AG04450 (cell line): ENCODE measurements around the gene PTGS1. TPM values are rescaled to one million over a fixed set of nuclear protein-coding genes. Genes with fewer than 3 reads are reported as not detected.

Source experiments
- CTCF ChIA-PET: fragments of 300-600, 350-600 bp; formaldehyde crosslinking; extraction: SDS; loops from one replicate; lab custom pipeline; 2022; ENCODE audit warnings: antibody characterized with exemption, inconsistent platforms; lab: Charles Lee
- POLR2A ChIA-PET: fragments of 350-600 bp; formaldehyde crosslinking; extraction: SDS; loops from one replicate; lab custom pipeline; 2021; ENCODE audit warnings: antibody characterized with exemption, inconsistent platforms; lab: Yijun Ruan, JAX
- DNase-seq: peaks from one replicate; pipeline ENCODE4 v3.0.0-alpha.2; 2011; ENCODE audit warnings: low read depth, low spot score
- H3K27ac ChIP-seq: one replicate; pipeline ENCODE4 v1.5.1; 2012; ENCODE audit warnings: low read depth, low read length, control low read depth
- H3K27me3 ChIP-seq: one replicate; pipeline ENCODE4 v1.6.0; 2012; ENCODE audit warnings: low read length; ENCODE audit not compliant: control insufficient read depth, insufficient read depth
- H3K4me3 ChIP-seq: 2 replicates; pipeline ENCODE4 v1.5.1; 2011; ENCODE audit warnings: mild to moderate bottlenecking, low read depth, low read length, control low read depth
- H3K9me3 ChIP-seq: 2 replicates; pipeline ENCODE4 v1.5.1; 2012; ENCODE audit warnings: low read length; ENCODE audit not compliant: control insufficient read depth, insufficient read depth
- CTCF ChIP-seq: IDR thresholded peaks from 2 replicates; pipeline ENCODE4 v1.5.1; 2011; ENCODE audit warnings: low read depth, low read length, control low read depth, inconsistent platforms
- polyA plus RNA-seq: library from polyadenylated mRNA; depleted of rRNA; stranded (reverse); fragments of >200 nt; gene quantifications from 2 replicates; pipeline ENCODE4 v1.2.3, GENCODE V29; 2011

Gene PTGS1
- polyA plus RNA-seq, 1 experiment, result 83.1 TPM

GRCh38 chr9:122338536-122338935 lies 32.3 kb upstream of the PTGS1 start:
- DNase-seq, result no peak
- Histone ChIP-seq H3K4me3 (no peak overlapping the region), H3K9me3 (no peaks in the 10 kb centered on the region), H3K27ac (no peak overlapping the region), H3K27me3 (peaks cover 23% of the 10 kb centered on the region)
- POLR2A ChIA-PET, result no interaction called here
- CTCF ChIA-PET, result interaction anchor here (1.4 to 2.7 kb wide), 2 partner anchors 12 to 240 kb away, joined by 6 to 9 read pairs; no protein-coding TSS in a partner anchor
- no peak for TF ChIP-seq CTCF

- H3K9me3 ChIP-seq, result no peaks in the 10 kb centered on the region
- ChIA-PET CTCF (interaction anchor here (1.4 to 2.7 kb wide), 2 partner anchors 12 to 240 kb away, joined by 6 to 9 read pairs; no protein-coding TSS in a partner anchor), POLR2A (no interaction called here)
These were observed 31.8 kb upstream of the PTGS1 start for GRCh38 chr9:122338994-122339393.

GRCh38 chr9:122339579-122339978 lies 31.2 kb upstream of the PTGS1 start:
- no peak for DNase-seq
- Histone ChIP-seq H3K27me3 (peaks cover 23% of the 10 kb centered on the region), H3K27ac (no peak overlapping the region), H3K9me3 (no peaks in the 10 kb centered on the region), H3K4me3 (no peak overlapping the region)
- ChIA-PET POLR2A (no interaction called here), CTCF (interaction anchor here (1.4 to 2.7 kb wide), 2 partner anchors 11 to 241 kb away, joined by 6 to 9 read pairs; no protein-coding TSS in a partner anchor)
- TF ChIP-seq CTCF, result no peak

More at GRCh38 chr9:122338994-122339393, 31.8 kb upstream of the PTGS1 start:
- TF ChIP-seq CTCF, result no peak
- H3K4me3 ChIP-seq, result no peak overlapping the region
- peaks cover 23% of the 10 kb centered on the region for H3K27me3 ChIP-seq
- H3K27ac ChIP-seq, result peak overlapping the region; percentile 11
- DNase-seq, result no peak

GRCh38 chr9:122340161-122340560 lies 30.7 kb upstream of the PTGS1 start:
- ChIA-PET CTCF (interaction anchor here (2.7 kb wide), 1 partner anchor 10 kb away, joined by 9 read pairs; no protein-coding TSS in a partner anchor), POLR2A (interaction anchor here (0.6 kb wide), 1 partner anchor 1887 kb away, joined by 3 read pairs; no protein-coding TSS in a partner anchor)
- H3K9me3 ChIP-seq, result no peaks in the 10 kb centered on the region
- H3K27ac ChIP-seq, result no peak overlapping the region
- no peak overlapping the region for H3K4me3 ChIP-seq
- DNase-seq, result no peak
- peaks cover 23% of the 10 kb centered on the region for H3K27me3 ChIP-seq
- no peak for TF ChIP-seq CTCF

- H3K9me3 ChIP-seq, result no peaks in the 10 kb centered on the region
- no peak overlapping the region for H3K27ac ChIP-seq
- CTCF ChIA-PET, result interaction anchor here (1.0 kb wide), 1 partner anchor 8 kb away, joined by 3 read pairs; no protein-coding TSS in a partner anchor
- no peak for TF ChIP-seq CTCF
- no peak overlapping the region for H3K4me3 ChIP-seq
- POLR2A ChIA-PET, result no interaction called here
- H3K27me3 ChIP-seq, result peaks cover 17% of the 10 kb centered on the region
- DNase-seq, result no peak
These were observed 28.3 kb upstream of the PTGS1 start for GRCh38 chr9:122342323-122343050.
